GM10248 (cell line): ENCODE results near the gene FILIP1L.

Experiments used
- CTCF ChIA-PET: fragments of 300-600 bp; sonication (Branson Sonifier 250); formaldehyde crosslinking; extraction: SDS; loops from one replicate; lab custom pipeline; 2021; ENCODE audit warnings: antibody characterized with exemption; lab: Yijun Ruan, JAX
- POLR2A ChIA-PET: fragments of 350-650 bp; sonication (Branson Sonifier 250); formaldehyde crosslinking; extraction: SDS; loops from one replicate; lab custom pipeline; 2020; ENCODE audit warnings: antibody characterized with exemption; lab: Yijun Ruan, JAX
- DNase-seq: peaks from one replicate; pipeline ENCODE4 v3.0.0; 2012; ENCODE audit errors: extremely low spot score
- CTCF ChIP-seq: IDR thresholded peaks from 2 replicates; pipeline ENCODE4 v1.5.1; 2012; ENCODE audit warnings: mild to moderate bottlenecking, low read depth; ENCODE audit errors: extremely low read depth, missing control alignments, control extremely low read depth

FILIP1L gene

GRCh38 chr3:99833617-99834205 is 280.6 kb downstream of the FILIP1L start:
- no peak for TF ChIP-seq CTCF
- POLR2A ChIA-PET, result interaction anchor here (0.6 kb wide), 1 partner anchor 10 kb away, joined by 4 read pairs; no protein-coding TSS in a partner anchor
- no peak for DNase-seq
- CTCF ChIA-PET, result interaction anchor here (0.7 to 8.0 kb wide), 9 partner anchors 10 to 500 kb away, joined by 3 to 76 read pairs (median 5); partner anchors contain the start of genes CMSS1 and NIT2

- ChIA-PET CTCF (interaction anchor here (0.8 to 8.0 kb wide), 6 partner anchors 10 to 760 kb away, joined by 3 to 50 read pairs (median 5); no protein-coding TSS in a partner anchor), POLR2A (no interaction called here)
- TF ChIP-seq CTCF, result no peak
- no peak for DNase-seq
These were observed 284.5 kb downstream of the FILIP1L start for GRCh38 chr3:99829844-99830243.

GRCh38 chr3:99825004-99825640 is 289.2 kb downstream of the FILIP1L start:
- ChIA-PET CTCF (interaction anchor here (7.9 kb wide), 1 partner anchor 7 kb away, joined by 76 read pairs; no protein-coding TSS in a partner anchor), POLR2A (no interaction called here)
- no peak for TF ChIP-seq CTCF
- no peak for DNase-seq

- POLR2A ChIA-PET, result interaction anchor here (0.6 kb wide), 1 partner anchor 10 kb away, joined by 4 read pairs; no protein-coding TSS in a partner anchor
These were observed 290.3 kb downstream of the FILIP1L start for GRCh38 chr3:99823723-99824711.

GRCh38 chr3:99818818-99819217 is 295.5 kb downstream of the FILIP1L start:
- no peak for TF ChIP-seq CTCF

More at GRCh38 chr3:99823723-99824711, 290.3 kb downstream of the FILIP1L start:
- CTCF ChIA-PET, result interaction anchor here (1.3 to 7.9 kb wide), 5 partner anchors 8 to 430 kb away, joined by 3 to 76 read pairs (median 6); no protein-coding TSS in a partner anchor
- TF ChIP-seq CTCF, result no peak
- no peak for DNase-seq

More at GRCh38 chr3:99818818-99819217, 295.5 kb downstream of the FILIP1L start:
- no peak for DNase-seq
- ChIA-PET CTCF (interaction anchor here (1.8 to 7.9 kb wide), 2 partner anchors 10 to 14 kb away, joined by 5 to 76 read pairs; no protein-coding TSS in a partner anchor), POLR2A (no interaction called here)
